ENCODE data around the gene SLC25A26. TPM values are rescaled to one million over a fixed set of nuclear protein-coding genes. Genes with fewer than 3 reads are reported as not detected.

The SLC25A26 gene
- polyA plus RNA-seq, 1 donor (not counting 4 experiments of a cell fraction or from before 2014, with no cell fraction given): 25.2 TPM

- H3K4me1 ChIP-seq (ENCODE audit: control insufficient read depth, extremely low read depth, insufficient read depth, low read length): no peaks in the 10 kb centered on the region
- dilution Hi-C loops (cut with MboI; ENCODE audit: extremely low pct_ligation_motif_present, low sequenced_read_pairs): no loop called here
- H3K4me2 ChIP-seq (ENCODE audit: control insufficient read depth, extremely low read depth, insufficient read depth, low read depth, low read length): no peak overlapping the region
- no peak for TF ChIP-seq EZH2 (IDR thresholded peaks at IDR 0.05; ENCODE audit: low read length)
- TF ChIP-seq CTCF (optimal IDR thresholded peaks at IDR 0.05 in 1 of 3, IDR thresholded peaks at IDR 0.05 in 1 of 3, conservative IDR thresholded peaks at IDR 0.05 in 1 of 3; ENCODE audit: extremely low read depth in 1 of 3, insufficient read depth in 2 of 3, low read length in 3 of 3): no peak
- no peak overlapping the region for H2AFZ ChIP-seq (ENCODE audit: control insufficient read depth, low read length)
- no peak overlapping the region for H3K4me3 ChIP-seq (ENCODE audit: control insufficient read depth in 2 of 3, extremely low read depth in 1 of 3, insufficient read depth in 2 of 3, low read depth in 1 of 3, low read length in 3 of 3)
- H4K20me1 ChIP-seq (ENCODE audit: control insufficient read depth, extremely low read depth, insufficient read depth, low read length): no peaks in the 10 kb centered on the region
- no peaks in the 10 kb centered on the region for H3K27me3 ChIP-seq (ENCODE audit: control insufficient read depth, extremely low read depth, insufficient read depth, low read length)
- H3K9me1 ChIP-seq (ENCODE audit: control insufficient read depth, extremely low read depth, insufficient read depth, low read length): no peaks in the 10 kb centered on the region
- FAIRE-seq (no peak), DNase-seq (ENCODE audit: low read depth, low spot score) (no peak)
- H3K36me3 ChIP-seq (ENCODE audit: control insufficient read depth in 2 of 2, extremely low read depth in 1 of 2, insufficient read depth in 2 of 2, low read length in 2 of 2): no peaks in the 10 kb centered on the region
- H3K27ac ChIP-seq (ENCODE audit: control insufficient read depth, insufficient read depth, low read length): no peak overlapping the region
- H3K79me2 ChIP-seq (ENCODE audit: control insufficient read depth, insufficient read depth, low read length): no peaks in the 10 kb centered on the region
- H3K9ac ChIP-seq (ENCODE audit: control insufficient read depth, extremely low read depth, insufficient read depth, low read length): no peak overlapping the region
- no peaks in the 10 kb centered on the region for H3K9me3 ChIP-seq (ENCODE audit: control insufficient read depth, low read depth, low read length)
Observed at GRCh38 chr3:66182246-66182645, 38.6 kb upstream of the SLC25A26 start.

GRCh38 chr3:66186545-66186944, 34.3 kb upstream of the SLC25A26 start:
- Histone ChIP-seq H3K4me1 (ENCODE audit: control insufficient read depth, extremely low read depth, insufficient read depth, low read length) (no peaks in the 10 kb centered on the region), H3K27ac (ENCODE audit: control insufficient read depth, insufficient read depth, low read length) (no peak overlapping the region), H3K9me1 (ENCODE audit: control insufficient read depth, extremely low read depth, insufficient read depth, low read length) (no peaks in the 10 kb centered on the region), H3K9ac (ENCODE audit: control insufficient read depth, extremely low read depth, insufficient read depth, low read length) (no peak overlapping the region), H2AFZ (ENCODE audit: control insufficient read depth, low read length) (no peak overlapping the region), H3K4me3 (ENCODE audit: control insufficient read depth in 2 of 3, extremely low read depth in 1 of 3, insufficient read depth in 2 of 3, low read depth in 1 of 3, low read length in 3 of 3) (no peak overlapping the region), H4K20me1 (ENCODE audit: control insufficient read depth, extremely low read depth, insufficient read depth, low read length) (no peaks in the 10 kb centered on the region), H3K36me3 (ENCODE audit: control insufficient read depth in 2 of 2, extremely low read depth in 1 of 2, insufficient read depth in 2 of 2, low read length in 2 of 2) (no peaks in the 10 kb centered on the region), H3K4me2 (ENCODE audit: control insufficient read depth, extremely low read depth, insufficient read depth, low read depth, low read length) (no peak overlapping the region), H3K9me3 (ENCODE audit: control insufficient read depth, low read depth, low read length) (no peaks in the 10 kb centered on the region), H3K79me2 (ENCODE audit: control insufficient read depth, insufficient read depth, low read length) (no peaks in the 10 kb centered on the region), H3K27me3 (ENCODE audit: control insufficient read depth, extremely low read depth, insufficient read depth, low read length) (no peaks in the 10 kb centered on the region)
- no peak for FAIRE-seq
- TF ChIP-seq CTCF (optimal IDR thresholded peaks at IDR 0.05 in 1 of 3, IDR thresholded peaks at IDR 0.05 in 1 of 3, conservative IDR thresholded peaks at IDR 0.05 in 1 of 3; ENCODE audit: extremely low read depth in 1 of 3, insufficient read depth in 2 of 3, low read length in 3 of 3) (no peak), EZH2 (IDR thresholded peaks at IDR 0.05; ENCODE audit: low read length) (no peak)
- DNase-seq (ENCODE audit: low read depth, low spot score): no peak
- dilution Hi-C loops (cut with MboI; ENCODE audit: extremely low pct_ligation_motif_present, low sequenced_read_pairs): no loop called here
